H1 (cell line): Measurements from ENCODE around the gene TLE4. TPM values are rescaled to one million over a fixed set of nuclear protein-coding genes. Genes with fewer than 3 reads are reported as not detected.

Source experiments
- CTCF ChIA-PET: fragments of 300-600 bp; sonication (Branson Sonifier 250); formaldehyde crosslinking; loops from one replicate; lab custom pipeline; 2021; ENCODE audit not compliant: partially characterized antibody; lab: Charles Lee
- POLR2A ChIA-PET: fragments of 300-600 bp; sonication (Branson Sonifier 250); formaldehyde crosslinking; loops from one replicate; lab custom pipeline; 2021; ENCODE audit warnings: inconsistent platforms; ENCODE audit not compliant: partially characterized antibody; lab: Charles Lee
- DNase-seq, 2 experiments: peaks; one replicate each; pipeline versions ENCODE4 v3.0.0 to v3.0.0-alpha.2; 2010 to 2022; ENCODE audit warnings: low spot score in 2 of 2, low read depth in 1 of 2, mixed read lengths in 1 of 2
- FAIRE-seq: peaks from 2 replicates; lab custom pipeline; 2011; peaks lifted over from hg19 to GRCh38; lab: Jason Lieb, UNC
- H2AFZ ChIP-seq: 2 replicates; pipeline ENCODE4 v1.8.1; 2012; ENCODE audit warnings: low read length, inconsistent platforms
- H2AK5ac ChIP-seq: 2 replicates; pipeline ENCODE4 v1.6.1; 2013; ENCODE audit warnings: low read depth, low read length
- H2BK120ac ChIP-seq: replicated peaks from 2 replicates; pipeline ENCODE3; 2013; ENCODE audit warnings: low read depth, low read length, inconsistent platforms
- H2BK12ac ChIP-seq: 2 replicates; pipeline ENCODE4 v1.6.1; 2013; ENCODE audit warnings: low read depth, low read length
- H2BK15ac ChIP-seq: 2 replicates; pipeline ENCODE4 v1.6.1; 2013; ENCODE audit warnings: low read length
- H2BK20ac ChIP-seq: 2 replicates; pipeline ENCODE4 v1.6.1; 2013; ENCODE audit warnings: low read length
- H2BK5ac ChIP-seq: 2 replicates; pipeline ENCODE4 v1.6.1; 2013; ENCODE audit warnings: low read depth, low read length
- H3K14ac ChIP-seq: 2 replicates; pipeline ENCODE4 v1.6.1; 2013; ENCODE audit warnings: inconsistent platforms; ENCODE audit not compliant: insufficient read length
- H3K18ac ChIP-seq: 2 replicates; pipeline ENCODE4 v1.6.1; 2013; ENCODE audit warnings: low read length; ENCODE audit errors: extremely low read depth
- H3K23ac ChIP-seq: 2 replicates; pipeline ENCODE4 v1.6.1; 2013; ENCODE audit warnings: inconsistent platforms; ENCODE audit not compliant: insufficient read length
- H3K23me2 ChIP-seq: 2 replicates; pipeline ENCODE4 v1.6.1; 2013; ENCODE audit warnings: low read depth, low read length
- H3K27ac ChIP-seq: 2 replicates; pipeline ENCODE4 v1.6.1; 2011; ENCODE audit warnings: low read depth, low read length, inconsistent platforms
- H3K27me3 ChIP-seq, 4 experiments: replicated peaks in 1 of 4; 1 replicate in 1 of 4; 2 replicates in 3 of 4; pipeline versions ENCODE4 v1.6.1 to v1.8.1; 2011 to 2013; ENCODE audit warnings: low read length in 3 of 4, mild to moderate bottlenecking in 3 of 4, inconsistent platforms in 2 of 4, mixed read lengths in 2 of 4, moderate library complexity in 1 of 4; ENCODE audit not compliant: control insufficient read depth in 3 of 4, insufficient read depth in 3 of 4; ENCODE audit errors: extremely low read depth in 1 of 4
- H3K36me3 ChIP-seq, 4 experiments: 2 replicates each; pipeline versions ENCODE4 v1.6.1 to v1.8.1; 2011 to 2013; ENCODE audit warnings: mild to moderate bottlenecking in 4 of 4, low read length in 3 of 4, moderate library complexity in 2 of 4, control low read depth in 1 of 4, inconsistent platforms in 1 of 4; ENCODE audit not compliant: insufficient read depth in 4 of 4, control insufficient read depth in 2 of 4
- H3K4ac ChIP-seq: replicated peaks from 2 replicates; pipeline ENCODE3; 2013; ENCODE audit warnings: low read length, low read depth, mixed read lengths, inconsistent platforms; ENCODE audit not compliant: insufficient read length
- H3K4me1 ChIP-seq, 4 experiments: replicated peaks in 1 of 4; 1 replicate in 1 of 4; 2 replicates in 3 of 4; pipeline versions ENCODE4 v1.6.1 to v1.8.1; 2011 to 2013; ENCODE audit warnings: low read length in 3 of 4, inconsistent platforms in 2 of 4, mixed read lengths in 1 of 4; ENCODE audit not compliant: insufficient read depth in 4 of 4, control insufficient read depth in 3 of 4
- H3K4me2 ChIP-seq, 2 experiments: 2 replicates each; pipeline versions ENCODE4 v1.6.1 to v1.8.1; 2011 to 2013; ENCODE audit warnings: low read depth in 2 of 2, low read length in 2 of 2, control low read depth in 1 of 2, inconsistent platforms in 1 of 2, mild to moderate bottlenecking in 1 of 2; ENCODE audit not compliant: insufficient read depth in 1 of 2
- H3K4me3 ChIP-seq, 4 experiments: fragments of 200-600, 300-600 bp in 1 of 4; sonication (generic), shearing (Covaris generic), sonication (Bioruptor Twin) in 1 of 4; 2 replicates each; pipeline versions ENCODE4 v1.5.1 to v1.8.1; 2011 to 2016; ENCODE audit warnings: low read length in 4 of 4, low read depth in 3 of 4, control low read depth in 2 of 4, inconsistent platforms in 2 of 4, mild to moderate bottlenecking in 2 of 4, mixed read lengths in 1 of 4, moderate library complexity in 1 of 4; ENCODE audit not compliant: insufficient read depth in 2 of 4; ENCODE audit errors: extremely low read depth in 1 of 4
- H3K56ac ChIP-seq: replicated peaks from 2 replicates; pipeline ENCODE3; 2013; ENCODE audit warnings: low read depth, mild to moderate bottlenecking, mixed read lengths, low read length, inconsistent platforms; ENCODE audit not compliant: insufficient read length
- H3K79me1 ChIP-seq: 2 replicates; pipeline ENCODE4 v1.6.1; 2013; ENCODE audit warnings: low read depth, low read length, control low read depth
- H3K79me2 ChIP-seq, 2 experiments: 2 replicates each; pipeline versions ENCODE4 v1.6.1 to v1.8.1; 2012 to 2013; ENCODE audit warnings: low read length in 2 of 2, mild to moderate bottlenecking in 2 of 2, inconsistent platforms in 1 of 2; ENCODE audit not compliant: insufficient read depth in 2 of 2, control insufficient read depth in 1 of 2
- H3K9ac ChIP-seq, 4 experiments: replicated peaks in 1 of 4; 1 replicate in 1 of 4; 2 replicates in 3 of 4; pipeline versions ENCODE4 v1.6.1 to v1.8.1; 2011 to 2013; ENCODE audit warnings: low read depth in 3 of 4, low read length in 3 of 4, control low read depth in 2 of 4, mild to moderate bottlenecking in 2 of 4, moderate library complexity in 2 of 4, inconsistent platforms in 1 of 4; ENCODE audit errors: extremely low read depth in 1 of 4
- H3K9me3 ChIP-seq, 2 experiments: 2 replicates each; pipeline versions ENCODE4 v1.6.1 to v1.8.1; 2012 to 2013; ENCODE audit warnings: mild to moderate bottlenecking in 2 of 2, moderate library complexity in 2 of 2, control low read depth in 1 of 2, inconsistent platforms in 1 of 2, low read depth in 1 of 2, low read length in 1 of 2, mixed read lengths in 1 of 2; ENCODE audit not compliant: insufficient read depth in 2 of 2
- H4K20me1 ChIP-seq, 2 experiments: replicated peaks in 1 of 2; 2 replicates each; pipeline versions ENCODE3 to v1.8.1; 2011 to 2013; ENCODE audit warnings: inconsistent platforms in 2 of 2, low read length in 2 of 2, mild to moderate bottlenecking in 1 of 2; ENCODE audit not compliant: insufficient read depth in 2 of 2, control insufficient read depth in 1 of 2
- H4K5ac ChIP-seq: 2 replicates; pipeline ENCODE4 v1.6.1; 2013; ENCODE audit warnings: low read length, low read depth, mixed read lengths, inconsistent platforms; ENCODE audit not compliant: insufficient read length
- H4K8ac ChIP-seq: 2 replicates; pipeline ENCODE4 v1.8.0; 2013; ENCODE audit warnings: mild to moderate bottlenecking, moderate library complexity, low read length, inconsistent platforms; ENCODE audit not compliant: insufficient read depth; ENCODE audit errors: extremely low read depth
- H4K91ac ChIP-seq: replicated peaks from 2 replicates; pipeline ENCODE3; 2013; ENCODE audit warnings: low read length, mixed read lengths, inconsistent platforms; ENCODE audit not compliant: insufficient read length
- CHD1 ChIP-seq: IDR thresholded peaks from 2 replicates; pipeline ENCODE4 v1.6.1; 2012; ENCODE audit warnings: low read depth, low read length, improper control_type of control experiment
- CTBP2 ChIP-seq: IDR thresholded peaks from 2 replicates; pipeline ENCODE4 v1.7.0; 2011; ENCODE audit warnings: borderline replicate concordance, mild to moderate bottlenecking, moderate library complexity, mixed read lengths, low read length; ENCODE audit not compliant: insufficient read depth, insufficient read length
- EP300 ChIP-seq, 2 experiments: IDR thresholded peaks; 1 replicate in 1 of 2; 2 replicates in 1 of 2; pipeline ENCODE4 v1.6.1; 2011 to 2012; ENCODE audit warnings: low read depth in 2 of 2, low read length in 2 of 2, mild to moderate bottlenecking in 2 of 2, borderline replicate concordance in 1 of 2, inconsistent platforms in 1 of 2, moderate library complexity in 1 of 2
- GABPA ChIP-seq: IDR thresholded peaks from 2 replicates; pipeline ENCODE4 v1.6.1; 2011; ENCODE audit warnings: mild to moderate bottlenecking, low read length, moderate library complexity, borderline replicate concordance; ENCODE audit not compliant: insufficient read depth
- JUND ChIP-seq: IDR thresholded peaks from 2 replicates; pipeline ENCODE4 v1.6.1; 2011; ENCODE audit warnings: mild to moderate bottlenecking, improper control_type of control experiment, low read length
- PHF8 ChIP-seq: fragments of 200-600 bp; sonication (generic); conservative IDR thresholded peaks from 2 replicates; pipeline ENCODE4 v1.7.1; 2012; ENCODE audit warnings: low read depth, mild to moderate bottlenecking, inconsistent platforms, low read length, moderate library complexity
- RBBP5 ChIP-seq: IDR thresholded peaks from 2 replicates; pipeline ENCODE4 v1.7.1; 2012; ENCODE audit warnings: low read depth, mild to moderate bottlenecking, inconsistent platforms, low read length, moderate library complexity, borderline replicate concordance
- SIRT6 ChIP-seq: IDR thresholded peaks from one replicate; pipeline ENCODE4 v1.7.1; 2012; ENCODE audit warnings: low read length, inconsistent platforms
- SUZ12 ChIP-seq: fragments of 200-600 bp; sonication (generic); IDR thresholded peaks from 2 replicates; pipeline ENCODE4 v1.6.1; 2012; ENCODE audit warnings: mild to moderate bottlenecking, inconsistent platforms, low read length, moderate library complexity, mixed read lengths
- YY1 ChIP-seq: IDR thresholded peaks from 2 replicates; pipeline ENCODE4 v1.6.1; 2011; ENCODE audit warnings: low read depth, mild to moderate bottlenecking, low read length
- ZNF274 ChIP-seq: IDR thresholded peaks from 2 replicates; pipeline ENCODE4 v1.7.0; 2012; ENCODE audit warnings: low read length, borderline replicate concordance; ENCODE audit errors: extremely low read depth
- WGBS, 2 experiments: shearing (Covaris generic) in 1 of 2; methylation state at CpG; one replicate each; pipeline versions ENCODE4 v1.1.6 to v1.1.7; 2013 to 2015; ENCODE audit warnings: low lambda C conversion rate in 2 of 2, mixed read lengths in 2 of 2, inconsistent platforms in 1 of 2, low coverage in 1 of 2, missing lambda C conversion rate in 1 of 2; ENCODE audit not compliant: insufficient replicate concordance in 2 of 2, insufficient coverage in 1 of 2, insufficient read length in 1 of 2; ENCODE audit errors: extremely low coverage in 1 of 2, missing lambda C conversion rate in 1 of 2; 5-methylcytosine and 5-hydroxymethylcytosine counted together
- polyA plus RNA-seq, 7 experiments: library from polyadenylated mRNA; depleted of rRNA in 3 of 7; stranded (reverse) in 5 of 7; unstranded in 2 of 7; fragments of >200 nt in 5 of 7; fragments of 200-250 nt in 2 of 7; gene quantifications; 1 replicate in 5 of 7; 2 replicates in 1 of 7; 4 replicates in 1 of 7; pipeline versions ENCODE4 v1.2.1 to v1.2.3, GENCODE V29; 2011 to 2013; ENCODE audit warnings: missing spikeins in 2 of 7, mixed read lengths in 2 of 7
- total RNA-seq: library from RNA; stranded (reverse); fragmentation: NEBNext Ultra II Directional; extraction: Animal tissue kit (Norgen Biotek cat#: 25700); gene quantifications from 2 replicates; pipeline ENCODE4 v1.2.1, GENCODE V29; 2021
- TF ChIP-seq, protein P1 (sequence below): IDR thresholded peaks from 2 replicates; pipeline ENCODE4 v1.6.1; 2012; ENCODE audit warnings: low read length, inconsistent platforms

Gene TLE4
- total and polyA plus RNA-seq, 2 of the 8 experiments (the other 6 are each of a cell fraction or from before 2014, with no cell fraction given): 32.4 to 36.9 TPM

DNA sequence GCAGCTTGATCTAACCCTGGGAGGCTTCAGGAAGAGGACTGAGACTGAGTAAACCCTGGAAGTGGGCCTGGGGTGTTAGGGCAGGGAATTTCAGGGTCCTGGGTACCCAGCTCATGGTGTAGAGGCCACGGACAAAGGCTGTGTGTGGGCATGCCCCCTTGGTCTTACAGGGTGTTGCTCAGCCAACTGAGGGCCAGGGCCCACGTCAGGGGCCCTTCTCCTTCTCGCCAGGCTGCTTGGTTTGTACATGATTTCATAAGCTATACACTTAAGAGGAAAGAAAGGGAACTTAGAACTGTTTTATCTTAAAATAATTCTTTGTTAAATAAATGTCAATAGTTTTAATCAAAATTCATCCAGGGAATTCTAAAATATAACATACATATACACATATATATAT is 95.4 kb downstream of the TLE4 start:
- Histone ChIP-seq H3K23ac (no peak overlapping the region), H2AK5ac (no peak overlapping the region), H2BK20ac (no peak overlapping the region), H3K79me1 (no peaks in the 10 kb centered on the region), H3K56ac (no peak overlapping the region), H3K14ac (no peak overlapping the region), H2BK120ac (no peak overlapping the region), H3K18ac (no peak overlapping the region), H2BK5ac (no peak overlapping the region), H3K4me1 (peaks cover 8 to 36% (median 28%) of the 10 kb centered on the region in 4 experiments), H3K36me3 (no peaks in the 10 kb centered on the region), H4K20me1 (peaks cover 0 to 2% of the 10 kb centered on the region in 2 experiments), H2BK12ac (no peak overlapping the region), H4K91ac (no peak overlapping the region), H3K23me2 (no peaks in the 10 kb centered on the region), H4K8ac (no peak overlapping the region), H4K5ac (no peak overlapping the region), H3K9ac (no peak overlapping the region), H3K9me3 (no peaks in the 10 kb centered on the region), H3K27ac (peak overlapping the region; percentile 15; the same call in 1 of the 2 replicates), H2BK15ac (no peak overlapping the region), H3K79me2 (0 out of 4 replicates have a peak, but pooled peaks cover 0 to 5% of the 10 kb centered on the region in 2 experiments), H3K4ac (no peak overlapping the region), H3K4me2 (no peak overlapping the region), H3K27me3 (no peaks in the 10 kb centered on the region), H2AFZ (no peak overlapping the region), H3K4me3 (no peak overlapping the region)
- 86% methylated on average over 3 of the region's 3 CpGs; no CpG with 5 or more reads in 1 of the 2 experiments for WGBS, 2 experiments
- DNase-seq: no peak
- CTCF ChIA-PET: no interaction called here
- POLR2A ChIA-PET: interaction anchor here (1.6 kb wide), 1 partner anchor 20 kb away, joined by 5 read pairs; no protein-coding TSS in a partner anchor
- no peak for FAIRE-seq
- no peak for TF ChIP-seq PHF8
- no peak for TF ChIP-seq CHD1
- TF ChIP-seq YY1: no peak
- TF ChIP-seq CTBP2: no peak
- no peak for TF ChIP-seq EP300 (IDR thresholded peaks at IDR 0.05; ENCODE audit: borderline replicate concordance in 1 of 2, low read depth in 2 of 2, low read length in 2 of 2)
- TF ChIP-seq SUZ12: no peak
- TF ChIP-seq, protein P1, sequence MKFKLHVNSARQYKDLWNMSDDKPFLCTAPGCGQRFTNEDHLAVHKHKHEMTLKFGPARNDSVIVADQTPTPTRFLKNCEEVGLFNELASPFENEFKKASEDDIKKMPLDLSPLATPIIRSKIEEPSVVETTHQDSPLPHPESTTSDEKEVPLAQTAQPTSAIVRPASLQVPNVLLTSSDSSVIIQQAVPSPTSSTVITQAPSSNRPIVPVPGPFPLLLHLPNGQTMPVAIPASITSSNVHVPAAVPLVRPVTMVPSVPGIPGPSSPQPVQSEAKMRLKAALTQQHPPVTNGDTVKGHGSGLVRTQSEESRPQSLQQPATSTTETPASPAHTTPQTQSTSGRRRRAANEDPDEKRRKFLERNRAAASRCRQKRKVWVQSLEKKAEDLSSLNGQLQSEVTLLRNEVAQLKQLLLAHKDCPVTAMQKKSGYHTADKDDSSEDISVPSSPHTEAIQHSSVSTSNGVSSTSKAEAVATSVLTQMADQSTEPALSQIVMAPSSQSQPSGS: no peak
- TF ChIP-seq RBBP5: no peak
- no peak for TF ChIP-seq SIRT6
- no peak for TF ChIP-seq GABPA
- TF ChIP-seq ZNF274: no peak
- TF ChIP-seq JUND: no peak
